GM19455 (cell line): ENCODE measurements around the gene RPS6KL1.
"Not testable (repeated sequence)": the region's sequence is repeated elsewhere in the genome, so short reads cannot be mapped to it uniquely, and the experiment has no call there.

ENCODE experiments used
- ATAC-seq: cut with Tn5 transposase; IDR thresholded peaks from one replicate; pipeline ENCODE4 v1.9.1; 2021; ENCODE audit not compliant: unreplicated experiment

RPS6KL1 gene

GRCh38 chr14:74936151-74936550, 13.1 kb upstream of the RPS6KL1 start:
- ATAC-seq = no peak

- ATAC-seq = no peak
These were observed 12.3 kb upstream of the RPS6KL1 start for GRCh38 chr14:74935360-74935680.

GRCh38 chr14:74934476-74935359, 11.7 kb upstream of the RPS6KL1 start:
- ATAC-seq = no peak

GRCh38 chr14:74934041-74934440, 11.0 kb upstream of the RPS6KL1 start:
- ATAC-seq = no peak

GRCh38 chr14:74932936-74933335, 9.9 kb upstream of the RPS6KL1 start:
- not testable (repeated sequence) for ATAC-seq

GRCh38 chr14:74932401-74932901, 9.4 kb upstream of the RPS6KL1 start:
- ATAC-seq = no peak

- not testable (repeated sequence) for ATAC-seq
These were observed 8.7 kb upstream of the RPS6KL1 start for GRCh38 chr14:74931744-74932143.

- no peak for ATAC-seq
These were observed 6.2 kb upstream of the RPS6KL1 start for GRCh38 chr14:74929242-74929641.

- no peak for ATAC-seq
These were observed 4.2 kb upstream of the RPS6KL1 start for GRCh38 chr14:74927225-74927624.

- ATAC-seq = no peak
These were observed 1.0 kb upstream of the RPS6KL1 start for GRCh38 chr14:74924061-74924460.

GRCh38 chr14:74921987-74922751, 891 bp downstream of the RPS6KL1 start:
- no peak for ATAC-seq

GRCh38 chr14:74921053-74921620, 1.9 kb downstream of the RPS6KL1 start:
- no peak for ATAC-seq

- ATAC-seq = no peak
These were observed 2.8 kb downstream of the RPS6KL1 start for GRCh38 chr14:74920281-74920680.

- ATAC-seq = no peak
These were observed 3.5 kb downstream of the RPS6KL1 start for GRCh38 chr14:74919421-74920165.

GRCh38 chr14:74918380-74918779, 4.7 kb downstream of the RPS6KL1 start:
- no peak for ATAC-seq

- no peak for ATAC-seq
These were observed 5.4 kb downstream of the RPS6KL1 start for GRCh38 chr14:74917646-74918081.

GRCh38 chr14:74917178-74917543, 5.9 kb downstream of the RPS6KL1 start:
- no peak for ATAC-seq

GRCh38 chr14:74915826-74916225, 7.2 kb downstream of the RPS6KL1 start:
- no peak for ATAC-seq

- ATAC-seq = no peak
These were observed 7.6 kb downstream of the RPS6KL1 start for GRCh38 chr14:74915426-74915825.

GRCh38 chr14:74913986-74914573, 9.0 kb downstream of the RPS6KL1 start:
- ATAC-seq = no peak
